Measurements from ENCODE around the gene MBP.
"Not testable (repeated sequence)": the region's sequence is repeated elsewhere in the genome, so short reads cannot be mapped to it uniquely, and the experiment has no call there.

The MBP gene

GRCh38 chr18:76970770-76971559, 161.6 kb downstream of the MBP start:
- Histone ChIP-seq H3K27me3 (ENCODE audit: insufficient read depth, low read depth) (no peaks in the 10 kb centered on the region), H2AFZ (ENCODE audit: low read depth) (no peak overlapping the region), H3K4me3 (IDR thresholded peaks at IDR 0.05; ENCODE audit: insufficient read depth, low read depth, low read length) (no peak overlapping the region), H3K36me3 (ENCODE audit: insufficient read depth) (no peaks in the 10 kb centered on the region), H3K79me2 (ENCODE audit: insufficient read depth, low read depth) (no peaks in the 10 kb centered on the region), H3K9ac (no peak overlapping the region), H3K4me1 (ENCODE audit: low read depth, poor library complexity, severe bottlenecking) (no peaks in the 10 kb centered on the region), H3K4me2 (no peak overlapping the region), H3K27ac (no peak overlapping the region), H4K20me1 (ENCODE audit: insufficient read depth) (no peaks in the 10 kb centered on the region)
- TF ChIP-seq, protein P1, sequence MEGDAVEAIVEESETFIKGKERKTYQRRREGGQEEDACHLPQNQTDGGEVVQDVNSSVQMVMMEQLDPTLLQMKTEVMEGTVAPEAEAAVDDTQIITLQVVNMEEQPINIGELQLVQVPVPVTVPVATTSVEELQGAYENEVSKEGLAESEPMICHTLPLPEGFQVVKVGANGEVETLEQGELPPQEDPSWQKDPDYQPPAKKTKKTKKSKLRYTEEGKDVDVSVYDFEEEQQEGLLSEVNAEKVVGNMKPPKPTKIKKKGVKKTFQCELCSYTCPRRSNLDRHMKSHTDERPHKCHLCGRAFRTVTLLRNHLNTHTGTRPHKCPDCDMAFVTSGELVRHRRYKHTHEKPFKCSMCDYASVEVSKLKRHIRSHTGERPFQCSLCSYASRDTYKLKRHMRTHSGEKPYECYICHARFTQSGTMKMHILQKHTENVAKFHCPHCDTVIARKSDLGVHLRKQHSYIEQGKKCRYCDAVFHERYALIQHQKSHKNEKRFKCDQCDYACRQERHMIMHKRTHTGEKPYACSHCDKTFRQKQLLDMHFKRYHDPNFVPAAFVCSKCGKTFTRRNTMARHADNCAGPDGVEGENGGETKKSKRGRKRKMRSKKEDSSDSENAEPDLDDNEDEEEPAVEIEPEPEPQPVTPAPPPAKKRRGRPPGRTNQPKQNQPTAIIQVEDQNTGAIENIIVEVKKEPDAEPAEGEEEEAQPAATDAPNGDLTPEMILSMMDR (conservative IDR thresholded peaks at IDR 0.05; ENCODE audit: low read depth, low read length): no peak

- Histone ChIP-seq H3K27me3 (ENCODE audit: insufficient read depth, low read depth) (no peaks in the 10 kb centered on the region), H3K27ac (no peak overlapping the region), H3K79me2 (ENCODE audit: insufficient read depth, low read depth) (0 out of 2 replicates have a peak, but pooled peaks cover 7% of the 10 kb centered on the region), H3K4me1 (ENCODE audit: low read depth, poor library complexity, severe bottlenecking) (peaks cover 27% of the 10 kb centered on the region), H3K4me2 (no peak overlapping the region), H3K9ac (no peak overlapping the region), H3K4me3 (IDR thresholded peaks at IDR 0.05; ENCODE audit: insufficient read depth, low read depth, low read length) (no peak overlapping the region), H4K20me1 (ENCODE audit: insufficient read depth) (no peaks in the 10 kb centered on the region), H2AFZ (ENCODE audit: low read depth) (no peak overlapping the region), H3K36me3 (ENCODE audit: insufficient read depth) (no peaks in the 10 kb centered on the region)
- TF ChIP-seq, protein P1 (conservative IDR thresholded peaks at IDR 0.05; ENCODE audit: low read depth, low read length): no peak
Observed at GRCh38 chr18:76967721-76968472, 164.7 kb downstream of the MBP start.

- H3K9ac ChIP-seq; H3K4me2 ChIP-seq; H3K4me3 ChIP-seq (IDR thresholded peaks at IDR 0.05; ENCODE audit: insufficient read depth, low read depth, low read length); H3K27me3 ChIP-seq (ENCODE audit: insufficient read depth, low read depth); H3K36me3 ChIP-seq (ENCODE audit: insufficient read depth); H2AFZ ChIP-seq (ENCODE audit: low read depth); H3K79me2 ChIP-seq (ENCODE audit: insufficient read depth, low read depth); H4K20me1 ChIP-seq (ENCODE audit: insufficient read depth); H3K27ac ChIP-seq: not testable (repeated sequence)
- H3K4me1 ChIP-seq (ENCODE audit: low read depth, poor library complexity, severe bottlenecking): peaks cover 27% of the 10 kb centered on the region
Observed at GRCh38 chr18:76967299-76967698, 165.3 kb downstream of the MBP start.

DNA sequence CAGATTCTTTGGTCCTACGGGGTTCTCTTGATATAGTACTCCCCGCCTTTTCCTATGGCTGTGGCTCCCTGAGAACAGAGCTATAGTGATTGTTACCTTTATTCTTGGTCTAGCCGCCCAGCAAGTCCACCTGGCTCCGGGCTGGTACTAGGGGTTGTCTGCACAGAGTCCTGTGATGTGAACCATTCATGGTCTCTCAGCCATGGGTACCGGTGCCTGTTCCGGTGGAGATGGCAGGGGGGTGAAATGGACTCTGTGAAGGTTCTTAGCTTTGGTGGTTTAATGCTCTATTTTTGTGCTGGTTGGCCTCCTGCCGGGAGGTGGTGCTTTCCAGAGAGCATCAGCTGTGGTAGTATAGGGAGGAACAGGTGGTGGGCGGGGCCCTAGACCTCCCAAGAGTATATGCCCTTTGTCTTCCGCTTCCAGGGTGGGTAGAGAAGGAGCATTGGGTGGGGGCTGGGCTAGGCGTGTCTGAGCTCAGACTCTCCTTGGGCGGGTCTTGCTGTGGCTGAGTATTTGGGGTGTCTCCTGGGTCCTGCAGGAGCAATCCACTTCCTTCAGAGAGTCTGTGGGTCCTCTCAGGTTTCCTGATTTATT, 166.9 kb downstream of the MBP start:
- H3K36me3 ChIP-seq (ENCODE audit: insufficient read depth); H3K27ac ChIP-seq; H3K4me3 ChIP-seq (IDR thresholded peaks at IDR 0.05; ENCODE audit: insufficient read depth, low read depth, low read length); H3K79me2 ChIP-seq (ENCODE audit: insufficient read depth, low read depth); H2AFZ ChIP-seq (ENCODE audit: low read depth); H3K9ac ChIP-seq; H4K20me1 ChIP-seq (ENCODE audit: insufficient read depth); H3K4me2 ChIP-seq; H3K27me3 ChIP-seq (ENCODE audit: insufficient read depth, low read depth): not testable (repeated sequence)
- H3K4me1 ChIP-seq (ENCODE audit: low read depth, poor library complexity, severe bottlenecking): peaks cover 27% of the 10 kb centered on the region

GRCh38 chr18:76963936-76964335, 168.6 kb downstream of the MBP start:
- Histone ChIP-seq H3K27me3 (ENCODE audit: insufficient read depth, low read depth) (no peaks in the 10 kb centered on the region), H3K4me3 (IDR thresholded peaks at IDR 0.05; ENCODE audit: insufficient read depth, low read depth, low read length) (no peak overlapping the region), H3K36me3 (ENCODE audit: insufficient read depth) (no peaks in the 10 kb centered on the region; the same call in 1 of the 2 replicates), H2AFZ (ENCODE audit: low read depth) (no peak overlapping the region), H4K20me1 (ENCODE audit: insufficient read depth) (no peaks in the 10 kb centered on the region), H3K4me2 (peak overlapping the region; percentile 33; the same call in 1 of the 2 replicates), H3K79me2 (ENCODE audit: insufficient read depth, low read depth) (0 out of 2 replicates have a peak, but pooled peaks cover 7% of the 10 kb centered on the region), H3K27ac (no peak overlapping the region), H3K9ac (no peak overlapping the region), H3K4me1 (ENCODE audit: low read depth, poor library complexity, severe bottlenecking) (peaks cover 27% of the 10 kb centered on the region)
- TF ChIP-seq, protein P1 (conservative IDR thresholded peaks at IDR 0.05; ENCODE audit: low read depth, low read length): no peak
